Fibroblast of upper back skin (primary cell): Measurements from ENCODE around the gene ZNF148.

Source experiments
- DNase-seq: peaks from one replicate; pipeline ENCODE4 v3.0.0-alpha.2; 2013

Gene ZNF148

GRCh38 chr3:125220183-125220582, 154.9 kb downstream of the ZNF148 start:
- DNase-seq: peak; percentile 22

GRCh38 chr3:125219261-125219701, 155.8 kb downstream of the ZNF148 start:
- DNase-seq: no peak

- no peak for DNase-seq
Observed at GRCh38 chr3:125214738-125215137, 160.4 kb downstream of the ZNF148 start.

GRCh38 chr3:125213946-125214542, 161.1 kb downstream of the ZNF148 start:
- peak; percentile 94 for DNase-seq

- DNase-seq: no peak
Observed at GRCh38 chr3:125213364-125213755, 161.8 kb downstream of the ZNF148 start.

- DNase-seq: no peak
Observed at GRCh38 chr3:125212509-125213363, 162.4 kb downstream of the ZNF148 start, which contains the start of gene SLC12A8. Gene SLC12A8, minus strand, starts transcription at chr3:125212748. Its CDS starts 1,399 bp downstream, at chr3:125211349.

GRCh38 chr3:125212091-125212508, 163.0 kb downstream of the ZNF148 start:
- DNase-seq: no peak

- no peak for DNase-seq
Observed at GRCh38 chr3:125211523-125212090, 163.5 kb downstream of the ZNF148 start.

- no peak for DNase-seq
Observed at GRCh38 chr3:125207949-125208568, 167.1 kb downstream of the ZNF148 start.

- DNase-seq: no peak
Observed at GRCh38 chr3:125207507-125207906, 167.6 kb downstream of the ZNF148 start.

- DNase-seq: no peak
Observed at GRCh38 chr3:125206934-125207333, 168.2 kb downstream of the ZNF148 start.

- no peak for DNase-seq
Observed at GRCh38 chr3:125203731-125204130, 171.4 kb downstream of the ZNF148 start.

GRCh38 chr3:125202197-125202596, 172.9 kb downstream of the ZNF148 start:
- no peak for DNase-seq

- DNase-seq: no peak
Observed at GRCh38 chr3:125200731-125201139, 174.4 kb downstream of the ZNF148 start.

GRCh38 chr3:125194849-125195601, 180.1 kb downstream of the ZNF148 start:
- DNase-seq: peak; percentile 93

GRCh38 chr3:125194061-125194848, 180.9 kb downstream of the ZNF148 start:
- no peak for DNase-seq

GRCh38 chr3:125192190-125193035, 182.7 kb downstream of the ZNF148 start:
- no peak for DNase-seq

- no peak for DNase-seq
Observed at GRCh38 chr3:125191730-125192129, 183.4 kb downstream of the ZNF148 start.

- DNase-seq: peak; percentile 62
Observed at GRCh38 chr3:125191256-125191655, 183.9 kb downstream of the ZNF148 start.

- no peak for DNase-seq
Observed at GRCh38 chr3:125190786-125191185, 184.3 kb downstream of the ZNF148 start.
